ENCODE measurements around the gene RPL12. TPM values are rescaled to one million over a fixed set of nuclear protein-coding genes. Genes with fewer than 3 reads are reported as not detected.

The RPL12 gene
- total and polyA plus RNA-seq, 2 experiments from 2014 or later = 392 to 1,720 TPM

DNA sequence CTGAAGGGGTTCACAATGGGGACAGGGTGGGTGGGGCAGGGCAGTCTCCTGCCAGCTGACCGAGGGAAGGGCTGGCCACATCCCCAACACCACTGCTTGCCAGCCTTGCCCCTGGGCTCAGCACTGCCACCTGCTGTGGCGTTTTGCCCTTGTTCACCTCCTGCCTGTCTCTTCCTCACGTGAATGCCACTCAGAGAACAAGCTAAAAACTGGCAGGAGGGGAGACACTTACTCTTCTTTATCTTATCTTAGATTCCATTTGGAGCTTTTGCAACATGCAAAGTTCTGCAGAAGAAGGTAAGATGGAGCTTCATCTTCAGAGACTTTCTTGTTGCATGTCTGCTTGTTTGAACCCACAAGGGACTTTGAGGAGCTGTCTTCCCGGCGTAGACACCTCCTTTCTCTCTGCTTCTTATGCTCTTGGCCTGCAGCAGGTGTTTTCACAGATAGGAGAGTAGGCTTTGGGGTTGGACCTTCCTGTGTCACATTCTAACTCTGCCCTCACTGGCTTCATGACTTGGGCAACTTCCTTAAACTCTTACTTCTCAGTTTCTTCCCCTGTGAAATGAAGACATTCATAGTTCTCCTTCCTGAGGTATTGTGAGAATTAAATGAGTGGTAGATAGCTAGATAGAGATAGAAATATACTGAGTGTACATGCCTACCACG is 4.3 kb upstream of the RPL12 start:
- Histone ChIP-seq H2AFZ (no peak overlapping the region), H3K79me2 (peaks cover 9% of the 10 kb centered on the region), H3K4me2 (no peak overlapping the region), H3K27me3 (no peaks in the 10 kb centered on the region), H3K36me3 (replicated peaks; ENCODE audit: insufficient read depth, low read depth) (no peaks in the 10 kb centered on the region), H3K9me3 (ENCODE audit: low read depth) (no peaks in the 10 kb centered on the region), H4K20me1 (ENCODE audit: insufficient read depth, poor library complexity, severe bottlenecking) (peaks cover 4% of the 10 kb centered on the region), H3K9me2 (replicated peaks; ENCODE audit: insufficient read depth) (no peaks in the 10 kb centered on the region), H3K4me3 (no peak overlapping the region), H3K4me1 (ENCODE audit: insufficient read depth) (peaks cover 11% of the 10 kb centered on the region), H3K27ac (no peak overlapping the region)
- TF ChIP-seq, protein P1, sequence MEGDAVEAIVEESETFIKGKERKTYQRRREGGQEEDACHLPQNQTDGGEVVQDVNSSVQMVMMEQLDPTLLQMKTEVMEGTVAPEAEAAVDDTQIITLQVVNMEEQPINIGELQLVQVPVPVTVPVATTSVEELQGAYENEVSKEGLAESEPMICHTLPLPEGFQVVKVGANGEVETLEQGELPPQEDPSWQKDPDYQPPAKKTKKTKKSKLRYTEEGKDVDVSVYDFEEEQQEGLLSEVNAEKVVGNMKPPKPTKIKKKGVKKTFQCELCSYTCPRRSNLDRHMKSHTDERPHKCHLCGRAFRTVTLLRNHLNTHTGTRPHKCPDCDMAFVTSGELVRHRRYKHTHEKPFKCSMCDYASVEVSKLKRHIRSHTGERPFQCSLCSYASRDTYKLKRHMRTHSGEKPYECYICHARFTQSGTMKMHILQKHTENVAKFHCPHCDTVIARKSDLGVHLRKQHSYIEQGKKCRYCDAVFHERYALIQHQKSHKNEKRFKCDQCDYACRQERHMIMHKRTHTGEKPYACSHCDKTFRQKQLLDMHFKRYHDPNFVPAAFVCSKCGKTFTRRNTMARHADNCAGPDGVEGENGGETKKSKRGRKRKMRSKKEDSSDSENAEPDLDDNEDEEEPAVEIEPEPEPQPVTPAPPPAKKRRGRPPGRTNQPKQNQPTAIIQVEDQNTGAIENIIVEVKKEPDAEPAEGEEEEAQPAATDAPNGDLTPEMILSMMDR (IDR thresholded peaks at IDR 0.05; ENCODE audit: poor library complexity) = peak; percentile 12
- TF ChIP-seq EZH2phosphoT487 (IDR thresholded peaks at IDR 0.05; ENCODE audit: low read depth, severe bottlenecking, unreplicated experiment) (no peak), EZH2 (IDR thresholded peaks at IDR 0.05; ENCODE audit: borderline replicate concordance) (no peak)
- no peak for DNase-seq (ENCODE audit: low spot score)
- 85% methylated on average over 6 of the region's 6 CpGs for WGBS (ENCODE audit: low lambda C conversion rate, missing lambda C conversion rate)

DNA sequence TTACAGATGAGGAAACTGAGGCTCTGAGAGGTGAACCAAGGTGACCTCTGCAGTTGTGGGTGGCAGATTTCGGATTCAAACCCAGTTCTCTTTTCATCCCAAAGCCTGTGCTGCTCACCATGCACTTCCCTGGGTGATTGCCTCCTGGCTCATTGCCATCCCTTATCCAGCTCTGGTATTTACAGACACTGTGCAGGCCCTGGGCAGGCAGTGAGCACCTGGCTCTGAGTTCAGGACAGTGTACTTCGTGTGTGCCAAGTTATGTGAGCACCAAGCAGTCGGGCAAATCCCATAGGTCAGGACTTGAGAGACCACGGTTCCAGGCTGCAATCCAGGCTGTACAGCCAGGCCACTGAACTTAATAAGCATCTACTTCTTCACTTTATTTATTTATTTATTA is 1.5 kb upstream of the RPL12 start:
- peak overlapping the region; percentile 93 for H3K4me2 ChIP-seq
- no peaks in the 10 kb centered on the region for H3K36me3 ChIP-seq (replicated peaks; ENCODE audit: insufficient read depth, low read depth)
- no peak overlapping the region for H2AFZ ChIP-seq
- H3K27me3 ChIP-seq = no peaks in the 10 kb centered on the region
- no peaks in the 10 kb centered on the region for H3K9me2 ChIP-seq (replicated peaks; ENCODE audit: insufficient read depth)
- peak overlapping the region; percentile 97 for H3K27ac ChIP-seq
- no peak for TF ChIP-seq EZH2 (IDR thresholded peaks at IDR 0.05; ENCODE audit: borderline replicate concordance)
- TF ChIP-seq EZH2phosphoT487 (IDR thresholded peaks at IDR 0.05; ENCODE audit: low read depth, severe bottlenecking, unreplicated experiment) = no peak
- TF ChIP-seq, protein P1 (IDR thresholded peaks at IDR 0.05; ENCODE audit: poor library complexity) = no peak
- peaks cover 32% of the 10 kb centered on the region for H4K20me1 ChIP-seq (ENCODE audit: insufficient read depth, poor library complexity, severe bottlenecking)
- 79% methylated on average over 4 of the region's 4 CpGs for WGBS (ENCODE audit: low lambda C conversion rate, missing lambda C conversion rate)
- H3K9me3 ChIP-seq (ENCODE audit: low read depth) = no peaks in the 10 kb centered on the region
- peaks cover 22% of the 10 kb centered on the region for H3K4me1 ChIP-seq (ENCODE audit: insufficient read depth)
- no peak overlapping the region for H3K4me3 ChIP-seq
- DNase-seq (ENCODE audit: low spot score) = peak; percentile 51
- peaks cover 32% of the 10 kb centered on the region for H3K79me2 ChIP-seq

DNA sequence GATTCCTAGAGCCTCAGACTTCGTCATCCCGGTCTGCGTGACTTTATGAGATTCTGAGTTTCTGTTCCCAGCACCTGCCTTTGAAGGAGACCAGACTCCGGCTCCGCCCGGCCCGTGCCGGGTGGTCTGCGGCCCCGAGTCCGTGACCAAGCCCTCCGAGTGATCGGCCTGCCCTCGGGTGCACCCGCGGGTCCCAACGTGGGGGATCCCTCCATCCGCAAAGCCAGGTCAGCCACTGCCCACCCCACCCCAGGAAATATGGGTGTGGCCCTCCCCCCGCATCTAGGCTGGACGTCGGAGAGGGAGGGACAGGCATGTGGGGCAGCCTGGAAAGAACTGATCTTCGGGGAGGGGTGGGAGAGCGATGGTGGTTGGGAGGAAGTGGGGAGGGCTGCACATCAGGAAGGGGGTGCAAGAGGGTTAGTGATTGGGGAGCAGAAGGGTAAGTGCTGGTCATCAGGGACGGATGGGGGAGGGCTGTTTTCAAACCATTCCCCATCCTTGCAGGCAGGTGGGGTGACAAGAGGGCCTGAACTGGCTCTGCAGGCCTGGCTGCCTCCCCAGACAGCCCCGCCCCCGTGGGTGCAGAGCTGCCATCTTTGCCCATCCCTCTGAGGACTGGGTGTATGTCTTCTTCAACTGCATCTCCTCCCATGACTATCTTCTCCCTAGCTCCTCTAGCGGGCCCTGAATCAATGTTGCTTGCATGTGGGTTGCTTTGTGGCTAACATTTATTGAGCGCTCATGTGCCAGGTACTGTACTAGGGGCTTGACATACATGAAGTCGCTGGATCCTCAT is 851 bp upstream of the RPL12 start:
- DNase-seq (ENCODE audit: low spot score) = peak; percentile 72
- peaks cover 34% of the 10 kb centered on the region for H4K20me1 ChIP-seq (ENCODE audit: insufficient read depth, poor library complexity, severe bottlenecking)
- H3K9me3 ChIP-seq (ENCODE audit: low read depth) = no peaks in the 10 kb centered on the region
- no peaks in the 10 kb centered on the region for H3K9me2 ChIP-seq (replicated peaks; ENCODE audit: insufficient read depth)
- 15% methylated on average over 28 of the region's 29 CpGs for WGBS (ENCODE audit: low lambda C conversion rate, missing lambda C conversion rate)
- H3K4me1 ChIP-seq (ENCODE audit: insufficient read depth) = peaks cover 22% of the 10 kb centered on the region
- H2AFZ ChIP-seq = peak overlapping the region; percentile 99
- no peak for TF ChIP-seq EZH2phosphoT487 (IDR thresholded peaks at IDR 0.05; ENCODE audit: low read depth, severe bottlenecking, unreplicated experiment)
- TF ChIP-seq, protein P1 (IDR thresholded peaks at IDR 0.05; ENCODE audit: poor library complexity) = no peak
- TF ChIP-seq EZH2 (IDR thresholded peaks at IDR 0.05; ENCODE audit: borderline replicate concordance) = no peak
- H3K79me2 ChIP-seq = peaks cover 32% of the 10 kb centered on the region
- H3K36me3 ChIP-seq (replicated peaks; ENCODE audit: insufficient read depth, low read depth) = no peaks in the 10 kb centered on the region
- no peaks in the 10 kb centered on the region for H3K27me3 ChIP-seq
- H3K27ac ChIP-seq = peak overlapping the region; percentile 97
- peak overlapping the region; percentile 93 for H3K4me2 ChIP-seq
- peak overlapping the region; percentile 86 for H3K4me3 ChIP-seq

Data from hepatocyte (in vitro differentiated cells).